ENCODE results near the gene CMPK2. TPM values are rescaled to one million over a fixed set of nuclear protein-coding genes. Genes with fewer than 3 reads are reported as not detected.

CMPK2 gene
- total RNA-seq, 1 experiment from 2014 or later = 5.0 TPM

- H3K27me3 ChIP-seq (ENCODE audit: low read length) = no peaks in the 10 kb centered on the region
- H4K20me1 ChIP-seq (ENCODE audit: low read length) = no peaks in the 10 kb centered on the region
- H3K36me3 ChIP-seq (ENCODE audit: low read depth, low read length) = no peaks in the 10 kb centered on the region
- intact Hi-C loops (cut with micrococcal nuclease) = no loop called here
- H3K27ac ChIP-seq (ENCODE audit: low read length) = no peak overlapping the region
- H3K4me3 ChIP-seq (ENCODE audit: low read length) = no peak overlapping the region
- no TSS peak for BruUV-seq (replicated peaks)
- peaks cover 23% of the 10 kb centered on the region for H3K4me1 ChIP-seq (ENCODE audit: insufficient read depth, low read length)
- DNase-seq = no peak
- ChIA-PET CTCF (no interaction called here), POLR2A (ENCODE audit: unreplicated experiment) (no interaction called here)
- H3F3A ChIP-seq (ENCODE audit: low read length, unreplicated experiment) = no peaks in the 10 kb centered on the region
- no peak overlapping the region for H3K4me2 ChIP-seq (ENCODE audit: low read length)
- no peak overlapping the region for H2AFZ ChIP-seq (ENCODE audit: low read length)
- no peak for TF ChIP-seq EZH2phosphoT487 (IDR thresholded peaks at IDR 0.05; ENCODE audit: borderline replicate concordance, low read length)
- no peak for TF ChIP-seq CTCF (conservative IDR thresholded peaks at IDR 0.05; ENCODE audit: low read depth, low read length)
- no peak for TF ChIP-seq EZH2 (IDR thresholded peaks at IDR 0.05; ENCODE audit: low read length, unreplicated experiment)
- H3K9me2 ChIP-seq (replicated peaks; ENCODE audit: low read length) = no peaks in the 10 kb centered on the region
- no peaks in the 10 kb centered on the region for H3K9me3 ChIP-seq (ENCODE audit: low read length)
- ATAC-seq = peak; percentile 16; the same call in 1 of the 2 replicates
- H3K79me2 ChIP-seq (ENCODE audit: low read length) = no peaks in the 10 kb centered on the region
- H3K9ac ChIP-seq (ENCODE audit: low read length) = no peak overlapping the region
Measured at GRCh38 chr2:6911721-6912120, 46.0 kb upstream of the CMPK2 start.

GRCh38 chr2:6909431-6910385 is 44.0 kb upstream of the CMPK2 start:
- ATAC-seq (no peak), DNase-seq (no peak)
- H3K79me2 ChIP-seq (ENCODE audit: low read length) = no peaks in the 10 kb centered on the region
- no peak overlapping the region for H3K9ac ChIP-seq (ENCODE audit: low read length)
- H4K20me1 ChIP-seq (ENCODE audit: low read length) = no peaks in the 10 kb centered on the region
- no peak overlapping the region for H3K27ac ChIP-seq (ENCODE audit: low read length)
- H3K27me3 ChIP-seq (ENCODE audit: low read length) = no peaks in the 10 kb centered on the region
- no peak overlapping the region for H3K4me2 ChIP-seq (ENCODE audit: low read length)
- intact Hi-C loops (cut with micrococcal nuclease) = no loop called here
- ChIA-PET POLR2A (ENCODE audit: unreplicated experiment) (no interaction called here), CTCF (no interaction called here)
- no peaks in the 10 kb centered on the region for H3F3A ChIP-seq (ENCODE audit: low read length, unreplicated experiment)
- TF ChIP-seq CTCF (conservative IDR thresholded peaks at IDR 0.05; ENCODE audit: low read depth, low read length) (no peak), EZH2phosphoT487 (IDR thresholded peaks at IDR 0.05; ENCODE audit: borderline replicate concordance, low read length) (no peak), EZH2 (IDR thresholded peaks at IDR 0.05; ENCODE audit: low read length, unreplicated experiment) (no peak)
- no peaks in the 10 kb centered on the region for H3K9me3 ChIP-seq (ENCODE audit: low read length)
- peaks cover 16% of the 10 kb centered on the region for H3K4me1 ChIP-seq (ENCODE audit: insufficient read depth, low read length)
- no peaks in the 10 kb centered on the region for H3K9me2 ChIP-seq (replicated peaks; ENCODE audit: low read length)
- no peak overlapping the region for H2AFZ ChIP-seq (ENCODE audit: low read length)
- no peaks in the 10 kb centered on the region for H3K36me3 ChIP-seq (ENCODE audit: low read depth, low read length)
- no peak overlapping the region for H3K4me3 ChIP-seq (ENCODE audit: low read length)
- BruUV-seq (replicated peaks) = no TSS peak

- POLR2A ChIA-PET (ENCODE audit: unreplicated experiment) = no interaction called here
- intact Hi-C loops (cut with micrococcal nuclease) = no loop called here
Measured at GRCh38 chr2:6908291-6908690, 42.6 kb upstream of the CMPK2 start.

More at GRCh38 chr2:6908291-6908690, 42.6 kb upstream of the CMPK2 start:
- H2AFZ ChIP-seq (ENCODE audit: low read length) = no peak overlapping the region
- ATAC-seq (no peak), DNase-seq (no peak)
- peaks cover 2% of the 10 kb centered on the region for H3K4me1 ChIP-seq (ENCODE audit: insufficient read depth, low read length)
- no peak overlapping the region for H3K9ac ChIP-seq (ENCODE audit: low read length)
- H3K79me2 ChIP-seq (ENCODE audit: low read length) = no peaks in the 10 kb centered on the region
- H3K4me3 ChIP-seq (ENCODE audit: low read length) = no peak overlapping the region
- CTCF ChIA-PET = no interaction called here
- no peak overlapping the region for H3K4me2 ChIP-seq (ENCODE audit: low read length)
- H3K36me3 ChIP-seq (ENCODE audit: low read depth, low read length) = no peaks in the 10 kb centered on the region
- BruUV-seq (replicated peaks) = no TSS peak
- H4K20me1 ChIP-seq (ENCODE audit: low read length) = no peaks in the 10 kb centered on the region
- H3F3A ChIP-seq (ENCODE audit: low read length, unreplicated experiment) = no peaks in the 10 kb centered on the region
- no peaks in the 10 kb centered on the region for H3K9me2 ChIP-seq (replicated peaks; ENCODE audit: low read length)
- H3K9me3 ChIP-seq (ENCODE audit: low read length) = no peaks in the 10 kb centered on the region
- H3K27me3 ChIP-seq (ENCODE audit: low read length) = no peaks in the 10 kb centered on the region
- no peak for TF ChIP-seq CTCF (conservative IDR thresholded peaks at IDR 0.05; ENCODE audit: low read depth, low read length)
- no peak for TF ChIP-seq EZH2phosphoT487 (IDR thresholded peaks at IDR 0.05; ENCODE audit: borderline replicate concordance, low read length)
- no peak for TF ChIP-seq EZH2 (IDR thresholded peaks at IDR 0.05; ENCODE audit: low read length, unreplicated experiment)
- H3K27ac ChIP-seq (ENCODE audit: low read length) = no peak overlapping the region
